Adrenal gland (tissue), 5 donors: ENCODE data around the gene GRID1.

Source experiments
- POLR2A ChIP-seq, 2 donors: fragments of 450-650 bp; IDR thresholded peaks; one replicate each; pipeline ENCODE4 v1.6.1; 2017; ENCODE audit warnings: antibody characterized with exemption in 2 of 2, mild to moderate bottlenecking in 2 of 2, moderate library complexity in 1 of 2
- TF ChIP-seq, protein P1 (sequence below), 6 experiments: fragments of 450-650 bp in 4 of 6; fragments of 200-600 bp in 2 of 6; sonication (generic) in 1 of 6; IDR thresholded peaks; 1 replicate in 5 of 6; 2 replicates in 1 of 6; pipeline versions ENCODE4 v1.5.1 to v1.8.0; 2016 to 2021; ENCODE audit warnings: antibody characterized with exemption in 6 of 6, mild to moderate bottlenecking in 2 of 6, moderate library complexity in 1 of 6
- donor health status: DM: no; HTN: no; CAD: no.

- TF ChIP-seq, protein P1, sequence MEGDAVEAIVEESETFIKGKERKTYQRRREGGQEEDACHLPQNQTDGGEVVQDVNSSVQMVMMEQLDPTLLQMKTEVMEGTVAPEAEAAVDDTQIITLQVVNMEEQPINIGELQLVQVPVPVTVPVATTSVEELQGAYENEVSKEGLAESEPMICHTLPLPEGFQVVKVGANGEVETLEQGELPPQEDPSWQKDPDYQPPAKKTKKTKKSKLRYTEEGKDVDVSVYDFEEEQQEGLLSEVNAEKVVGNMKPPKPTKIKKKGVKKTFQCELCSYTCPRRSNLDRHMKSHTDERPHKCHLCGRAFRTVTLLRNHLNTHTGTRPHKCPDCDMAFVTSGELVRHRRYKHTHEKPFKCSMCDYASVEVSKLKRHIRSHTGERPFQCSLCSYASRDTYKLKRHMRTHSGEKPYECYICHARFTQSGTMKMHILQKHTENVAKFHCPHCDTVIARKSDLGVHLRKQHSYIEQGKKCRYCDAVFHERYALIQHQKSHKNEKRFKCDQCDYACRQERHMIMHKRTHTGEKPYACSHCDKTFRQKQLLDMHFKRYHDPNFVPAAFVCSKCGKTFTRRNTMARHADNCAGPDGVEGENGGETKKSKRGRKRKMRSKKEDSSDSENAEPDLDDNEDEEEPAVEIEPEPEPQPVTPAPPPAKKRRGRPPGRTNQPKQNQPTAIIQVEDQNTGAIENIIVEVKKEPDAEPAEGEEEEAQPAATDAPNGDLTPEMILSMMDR (IDR thresholded peaks at IDR 0.05), result no peak
- no peak for TF ChIP-seq POLR2A (IDR thresholded peaks at IDR 0.05)
These were observed 144.9 kb downstream of the GRID1 start for GRCh38 chr10:86221442-86222335.
